ENCODE measurements around the gene NOS1AP.

NOS1AP gene

DNA sequence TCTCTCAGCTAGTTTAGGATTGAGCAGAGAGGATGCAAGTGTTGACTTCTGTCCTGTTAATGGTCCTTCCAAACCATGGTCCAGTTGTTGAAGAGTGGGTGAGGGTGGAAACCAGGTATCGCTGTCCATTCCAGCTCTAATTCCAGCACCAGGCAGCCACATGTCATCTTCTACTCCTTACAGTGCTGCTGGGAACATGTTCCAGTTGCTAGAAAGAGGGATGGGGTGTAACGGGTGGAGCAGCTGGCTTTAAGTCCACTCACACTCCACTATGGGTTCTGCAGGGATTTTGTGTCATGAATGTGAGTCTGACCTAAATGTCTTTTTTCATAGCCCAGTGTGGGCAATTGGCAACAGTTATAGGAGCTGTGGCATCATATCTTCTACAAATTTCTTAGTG, 25.2 kb downstream of the NOS1AP start:
- TF ChIP-seq, protein P1, sequence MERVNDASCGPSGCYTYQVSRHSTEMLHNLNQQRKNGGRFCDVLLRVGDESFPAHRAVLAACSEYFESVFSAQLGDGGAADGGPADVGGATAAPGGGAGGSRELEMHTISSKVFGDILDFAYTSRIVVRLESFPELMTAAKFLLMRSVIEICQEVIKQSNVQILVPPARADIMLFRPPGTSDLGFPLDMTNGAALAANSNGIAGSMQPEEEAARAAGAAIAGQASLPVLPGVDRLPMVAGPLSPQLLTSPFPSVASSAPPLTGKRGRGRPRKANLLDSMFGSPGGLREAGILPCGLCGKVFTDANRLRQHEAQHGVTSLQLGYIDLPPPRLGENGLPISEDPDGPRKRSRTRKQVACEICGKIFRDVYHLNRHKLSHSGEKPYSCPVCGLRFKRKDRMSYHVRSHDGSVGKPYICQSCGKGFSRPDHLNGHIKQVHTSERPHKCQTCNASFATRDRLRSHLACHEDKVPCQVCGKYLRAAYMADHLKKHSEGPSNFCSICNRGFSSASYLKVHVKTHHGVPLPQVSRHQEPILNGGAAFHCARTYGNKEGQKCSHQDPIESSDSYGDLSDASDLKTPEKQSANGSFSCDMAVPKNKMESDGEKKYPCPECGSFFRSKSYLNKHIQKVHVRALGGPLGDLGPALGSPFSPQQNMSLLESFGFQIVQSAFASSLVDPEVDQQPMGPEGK (CRISPR knock-in tag; IDR thresholded peaks at IDR 0.05; ENCODE audit: borderline replicate concordance): no peak
- TF ChIP-seq ZC3H10 (CRISPR knock-in tag; IDR thresholded peaks at IDR 0.05): no peak
- TF ChIP-seq, protein P2, sequence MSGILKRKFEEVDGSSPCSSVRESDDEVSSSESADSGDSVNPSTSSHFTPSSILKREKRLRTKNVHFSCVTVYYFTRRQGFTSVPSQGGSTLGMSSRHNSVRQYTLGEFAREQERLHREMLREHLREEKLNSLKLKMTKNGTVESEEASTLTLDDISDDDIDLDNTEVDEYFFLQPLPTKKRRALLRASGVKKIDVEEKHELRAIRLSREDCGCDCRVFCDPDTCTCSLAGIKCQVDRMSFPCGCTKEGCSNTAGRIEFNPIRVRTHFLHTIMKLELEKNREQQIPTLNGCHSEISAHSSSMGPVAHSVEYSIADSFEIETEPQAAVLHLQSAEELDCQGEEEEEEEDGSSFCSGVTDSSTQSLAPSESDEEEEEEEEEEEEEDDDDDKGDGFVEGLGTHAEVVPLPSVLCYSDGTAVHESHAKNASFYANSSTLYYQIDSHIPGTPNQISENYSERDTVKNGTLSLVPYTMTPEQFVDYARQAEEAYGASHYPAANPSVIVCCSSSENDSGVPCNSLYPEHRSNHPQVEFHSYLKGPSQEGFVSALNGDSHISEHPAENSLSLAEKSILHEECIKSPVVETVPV (CRISPR knock-in tag; IDR thresholded peaks at IDR 0.05): no peak
- TF ChIP-seq, protein P3, sequence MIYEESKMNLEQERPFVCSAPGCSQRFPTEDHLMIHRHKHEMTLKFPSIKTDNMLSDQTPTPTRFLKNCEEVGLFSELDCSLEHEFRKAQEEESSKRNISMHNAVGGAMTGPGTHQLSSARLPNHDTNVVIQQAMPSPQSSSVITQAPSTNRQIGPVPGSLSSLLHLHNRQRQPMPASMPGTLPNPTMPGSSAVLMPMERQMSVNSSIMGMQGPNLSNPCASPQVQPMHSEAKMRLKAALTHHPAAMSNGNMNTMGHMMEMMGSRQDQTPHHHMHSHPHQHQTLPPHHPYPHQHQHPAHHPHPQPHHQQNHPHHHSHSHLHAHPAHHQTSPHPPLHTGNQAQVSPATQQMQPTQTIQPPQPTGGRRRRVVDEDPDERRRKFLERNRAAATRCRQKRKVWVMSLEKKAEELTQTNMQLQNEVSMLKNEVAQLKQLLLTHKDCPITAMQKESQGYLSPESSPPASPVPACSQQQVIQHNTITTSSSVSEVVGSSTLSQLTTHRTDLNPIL (CRISPR knock-in tag; IDR thresholded peaks at IDR 0.05; ENCODE audit: low read depth): no peak
- no peak for ATAC-seq

DNA sequence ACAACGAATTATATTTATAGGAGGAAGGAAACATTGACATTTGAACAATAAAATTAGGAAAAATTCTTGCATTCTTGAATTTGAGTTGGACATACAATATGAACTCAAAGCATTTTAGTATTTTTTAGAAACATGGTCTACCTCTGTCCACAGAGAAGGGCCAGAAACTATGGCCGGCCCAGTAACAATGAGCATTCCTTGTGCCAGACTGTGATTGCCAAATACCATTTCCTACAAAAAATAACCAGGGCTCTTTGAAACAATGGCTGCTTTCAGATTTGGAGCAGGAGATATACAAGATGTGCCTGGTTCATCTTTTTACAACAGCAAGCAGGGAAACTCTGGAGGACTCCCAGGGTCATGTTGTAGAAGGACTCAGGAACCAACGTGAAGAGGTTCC, 38.4 kb downstream of the NOS1AP start:
- ATAC-seq: no peak
- TF ChIP-seq, protein P1 (CRISPR knock-in tag; IDR thresholded peaks at IDR 0.05; ENCODE audit: borderline replicate concordance): no peak
- no peak for TF ChIP-seq TOX (CRISPR knock-in tag; IDR thresholded peaks at IDR 0.05; ENCODE audit: borderline replicate concordance)
- TF ChIP-seq ISL1 (CRISPR knock-in tag; IDR thresholded peaks at IDR 0.05): no peak
- TF ChIP-seq TCF4 (CRISPR knock-in tag; IDR thresholded peaks at IDR 0.05; ENCODE audit: borderline replicate concordance): no peak
- TF ChIP-seq ESRRG (CRISPR knock-in tag; IDR thresholded peaks at IDR 0.05): no peak
- no peak for TF ChIP-seq ZNF8 (CRISPR knock-in tag; IDR thresholded peaks at IDR 0.05)
- TF ChIP-seq CSDC2 (CRISPR knock-in tag; IDR thresholded peaks at IDR 0.05): no peak
- no peak for TF ChIP-seq PPARA (CRISPR knock-in tag; IDR thresholded peaks at IDR 0.05; ENCODE audit: borderline replicate concordance)
- TF ChIP-seq BACH2 (CRISPR knock-in tag; IDR thresholded peaks at IDR 0.05; ENCODE audit: borderline replicate concordance): no peak
- TF ChIP-seq OSR1 (CRISPR knock-in tag; IDR thresholded peaks at IDR 0.05): no peak
- no peak for TF ChIP-seq SNAI2 (CRISPR knock-in tag; IDR thresholded peaks at IDR 0.05)
- TF ChIP-seq, protein P4, sequence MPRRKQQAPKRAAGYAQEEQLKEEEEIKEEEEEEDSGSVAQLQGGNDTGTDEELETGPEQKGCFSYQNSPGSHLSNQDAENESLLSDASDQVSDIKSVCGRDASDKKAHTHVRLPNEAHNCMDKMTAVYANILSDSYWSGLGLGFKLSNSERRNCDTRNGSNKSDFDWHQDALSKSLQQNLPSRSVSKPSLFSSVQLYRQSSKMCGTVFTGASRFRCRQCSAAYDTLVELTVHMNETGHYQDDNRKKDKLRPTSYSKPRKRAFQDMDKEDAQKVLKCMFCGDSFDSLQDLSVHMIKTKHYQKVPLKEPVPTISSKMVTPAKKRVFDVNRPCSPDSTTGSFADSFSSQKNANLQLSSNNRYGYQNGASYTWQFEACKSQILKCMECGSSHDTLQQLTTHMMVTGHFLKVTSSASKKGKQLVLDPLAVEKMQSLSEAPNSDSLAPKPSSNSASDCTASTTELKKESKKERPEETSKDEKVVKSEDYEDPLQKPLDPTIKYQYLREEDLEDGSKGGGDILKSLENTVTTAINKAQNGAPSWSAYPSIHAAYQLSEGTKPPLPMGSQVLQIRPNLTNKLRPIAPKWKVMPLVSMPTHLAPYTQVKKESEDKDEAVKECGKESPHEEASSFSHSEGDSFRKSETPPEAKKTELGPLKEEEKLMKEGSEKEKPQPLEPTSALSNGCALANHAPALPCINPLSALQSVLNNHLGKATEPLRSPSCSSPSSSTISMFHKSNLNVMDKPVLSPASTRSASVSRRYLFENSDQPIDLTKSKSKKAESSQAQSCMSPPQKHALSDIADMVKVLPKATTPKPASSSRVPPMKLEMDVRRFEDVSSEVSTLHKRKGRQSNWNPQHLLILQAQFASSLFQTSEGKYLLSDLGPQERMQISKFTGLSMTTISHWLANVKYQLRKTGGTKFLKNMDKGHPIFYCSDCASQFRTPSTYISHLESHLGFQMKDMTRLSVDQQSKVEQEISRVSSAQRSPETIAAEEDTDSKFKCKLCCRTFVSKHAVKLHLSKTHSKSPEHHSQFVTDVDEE (CRISPR knock-in tag; IDR thresholded peaks at IDR 0.05): no peak
- no peak for TF ChIP-seq GLIS3 (CRISPR knock-in tag; IDR thresholded peaks at IDR 0.05)
- TF ChIP-seq ZNF565 (CRISPR knock-in tag; conservative IDR thresholded peaks at IDR 0.05; ENCODE audit: low read depth): no peak
- no peak for TF ChIP-seq ZFP3 (CRISPR knock-in tag; IDR thresholded peaks at IDR 0.05)
- no peak for TF ChIP-seq RARB (CRISPR knock-in tag; IDR thresholded peaks at IDR 0.05)
- TF ChIP-seq, protein P5, sequence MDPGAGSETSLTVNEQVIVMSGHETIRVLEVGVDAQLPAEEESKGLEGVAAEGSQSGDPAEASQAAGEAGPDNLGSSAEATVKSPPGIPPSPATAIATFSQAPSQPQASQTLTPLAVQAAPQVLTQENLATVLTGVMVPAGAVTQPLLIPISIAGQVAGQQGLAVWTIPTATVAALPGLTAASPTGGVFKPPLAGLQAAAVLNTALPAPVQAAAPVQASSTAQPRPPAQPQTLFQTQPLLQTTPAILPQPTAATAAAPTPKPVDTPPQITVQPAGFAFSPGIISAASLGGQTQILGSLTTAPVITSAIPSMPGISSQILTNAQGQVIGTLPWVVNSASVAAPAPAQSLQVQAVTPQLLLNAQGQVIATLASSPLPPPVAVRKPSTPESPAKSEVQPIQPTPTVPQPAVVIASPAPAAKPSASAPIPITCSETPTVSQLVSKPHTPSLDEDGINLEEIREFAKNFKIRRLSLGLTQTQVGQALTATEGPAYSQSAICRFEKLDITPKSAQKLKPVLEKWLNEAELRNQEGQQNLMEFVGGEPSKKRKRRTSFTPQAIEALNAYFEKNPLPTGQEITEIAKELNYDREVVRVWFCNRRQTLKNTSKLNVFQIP (CRISPR knock-in tag; IDR thresholded peaks at IDR 0.05; ENCODE audit: borderline replicate concordance, low read depth): no peak
- no peak for TF ChIP-seq ZFP30 (CRISPR knock-in tag; IDR thresholded peaks at IDR 0.05)

All from SK-N-SH treated with all-trans-retinoic acid at 6 μM for 48 hours (cell line).